Neuron (in vitro differentiated cells): ENCODE results near the gene SECISBP2L.

Experiments
- H2AFZ ChIP-seq: one replicate; pipeline ENCODE4 v1.6.1; 2013; ENCODE audit warnings: low read depth, mild to moderate bottlenecking, inconsistent platforms, low read length, moderate library complexity
- H3K27me3 ChIP-seq: one replicate; pipeline ENCODE4 v1.6.1; 2013; ENCODE audit warnings: low read length; ENCODE audit not compliant: insufficient read depth
- H3K36me3 ChIP-seq: one replicate; pipeline ENCODE4 v1.6.1; 2013; ENCODE audit warnings: low read length; ENCODE audit not compliant: insufficient read depth
- H3K4me1 ChIP-seq: one replicate; pipeline ENCODE4 v1.6.1; 2013; ENCODE audit warnings: low read length; ENCODE audit not compliant: insufficient read depth
- H3K4me3 ChIP-seq: 2 replicates; pipeline ENCODE4 v1.5.1; 2013; ENCODE audit warnings: mild to moderate bottlenecking, low read length, moderate library complexity
- H3K9me3 ChIP-seq: one replicate; pipeline ENCODE4 v1.6.1; 2013; ENCODE audit warnings: low read length

SECISBP2L gene

GRCh38 chr15:48963524-48964113 lies 82.6 kb downstream of the SECISBP2L start, which contains the start of gene SHC4:
TSS of gene SHC4 (minus strand) at chr15:48963919. CDS start at chr15:48963015, 904 bp downstream.
- H2AFZ ChIP-seq: peak within 1 kb of the TSS; percentile 79
- H3K27me3 ChIP-seq: peaks cover 25% of the 10 kb centered on the region
- H3K36me3 ChIP-seq: no peaks in the 10 kb centered on the region
- peak within 1 kb of the TSS; percentile 72 for H3K4me3 ChIP-seq
- H3K4me1 ChIP-seq: peaks cover 7% of the 10 kb centered on the region
- H3K9me3 ChIP-seq: no peaks in the 10 kb centered on the region

GRCh38 chr15:48962662-48963523 lies 83.4 kb downstream of the SECISBP2L start:
- Histone ChIP-seq H3K27me3 (peaks cover 25% of the 10 kb centered on the region), H3K9me3 (no peaks in the 10 kb centered on the region), H3K4me1 (peaks cover 7% of the 10 kb centered on the region)

GRCh38 chr15:48955967-48956366 lies 90.3 kb downstream of the SECISBP2L start:
- Histone ChIP-seq H3K9me3 (no peaks in the 10 kb centered on the region), H3K4me3 (no peak overlapping the region), H3K36me3 (no peaks in the 10 kb centered on the region)

More at GRCh38 chr15:48962662-48963523, 83.4 kb downstream of the SECISBP2L start:
- Histone ChIP-seq H3K36me3 (no peaks in the 10 kb centered on the region), H3K4me3 (peak overlapping the region; percentile 72), H2AFZ (peak overlapping the region; percentile 79)

GRCh38 chr15:48955370-48955769 lies 90.9 kb downstream of the SECISBP2L start:
- Histone ChIP-seq H3K4me3 (no peak overlapping the region), H3K9me3 (no peaks in the 10 kb centered on the region), H3K4me1 (no peaks in the 10 kb centered on the region), H3K27me3 (peaks cover 8% of the 10 kb centered on the region), H2AFZ (no peak overlapping the region), H3K36me3 (no peaks in the 10 kb centered on the region)

More at GRCh38 chr15:48955967-48956366, 90.3 kb downstream of the SECISBP2L start:
- peaks cover 11% of the 10 kb centered on the region for H3K27me3 ChIP-seq
- no peaks in the 10 kb centered on the region for H3K4me1 ChIP-seq
- H2AFZ ChIP-seq: no peak overlapping the region

- Histone ChIP-seq H3K36me3 (no peaks in the 10 kb centered on the region), H3K4me1 (no peaks in the 10 kb centered on the region), H3K27me3 (peaks cover 4% of the 10 kb centered on the region), H2AFZ (no peak overlapping the region), H3K4me3 (no peak overlapping the region), H3K9me3 (no peaks in the 10 kb centered on the region)
These were observed 91.7 kb downstream of the SECISBP2L start for GRCh38 chr15:48954538-48954937.

- Histone ChIP-seq H3K27me3 (no peaks in the 10 kb centered on the region), H2AFZ (no peak overlapping the region), H3K36me3 (no peaks in the 10 kb centered on the region)
These were observed 99.4 kb downstream of the SECISBP2L start for GRCh38 chr15:48946840-48947187.

GRCh38 chr15:48946074-48946839 lies 100.0 kb downstream of the SECISBP2L start:
- H3K27me3 ChIP-seq: no peaks in the 10 kb centered on the region

More at GRCh38 chr15:48946840-48947187, 99.4 kb downstream of the SECISBP2L start:
- H3K9me3 ChIP-seq: no peaks in the 10 kb centered on the region
- H3K4me3 ChIP-seq: no peak overlapping the region
- no peaks in the 10 kb centered on the region for H3K4me1 ChIP-seq

GRCh38 chr15:48945386-48945785 lies 100.9 kb downstream of the SECISBP2L start:
- Histone ChIP-seq H3K36me3 (no peaks in the 10 kb centered on the region), H2AFZ (no peak overlapping the region), H3K4me3 (no peak overlapping the region), H3K27me3 (no peaks in the 10 kb centered on the region), H3K4me1 (no peaks in the 10 kb centered on the region), H3K9me3 (no peaks in the 10 kb centered on the region)

More at GRCh38 chr15:48946074-48946839, 100.0 kb downstream of the SECISBP2L start:
- Histone ChIP-seq H3K4me1 (no peaks in the 10 kb centered on the region), H3K36me3 (no peaks in the 10 kb centered on the region), H3K4me3 (no peak overlapping the region), H2AFZ (no peak overlapping the region), H3K9me3 (no peaks in the 10 kb centered on the region)

- Histone ChIP-seq H3K9me3 (no peaks in the 10 kb centered on the region), H2AFZ (no peak overlapping the region), H3K4me1 (no peaks in the 10 kb centered on the region), H3K36me3 (no peaks in the 10 kb centered on the region), H3K4me3 (no peak overlapping the region), H3K27me3 (no peaks in the 10 kb centered on the region)
These were observed 104.3 kb downstream of the SECISBP2L start for GRCh38 chr15:48941904-48942303.

- no peaks in the 10 kb centered on the region for H3K36me3 ChIP-seq
- no peaks in the 10 kb centered on the region for H3K9me3 ChIP-seq
- H3K4me1 ChIP-seq: no peaks in the 10 kb centered on the region
- no peak overlapping the region for H3K4me3 ChIP-seq
- no peak overlapping the region for H2AFZ ChIP-seq
- H3K27me3 ChIP-seq: no peaks in the 10 kb centered on the region
These were observed 105.7 kb downstream of the SECISBP2L start for GRCh38 chr15:48940508-48940907.

GRCh38 chr15:48939648-48940047 lies 106.6 kb downstream of the SECISBP2L start:
- no peaks in the 10 kb centered on the region for H3K36me3 ChIP-seq
- H3K9me3 ChIP-seq: no peaks in the 10 kb centered on the region
- H3K4me3 ChIP-seq: no peak overlapping the region
- no peaks in the 10 kb centered on the region for H3K4me1 ChIP-seq
- no peaks in the 10 kb centered on the region for H3K27me3 ChIP-seq
- no peak overlapping the region for H2AFZ ChIP-seq
